Hepatocyte (in vitro differentiated cells): ENCODE results near the gene ANAPC16.

Experiments used
- CTCF ChIP-seq: fragments of 200-600 bp; sonication (generic); IDR thresholded peaks from 2 replicates; pipeline ENCODE4 v1.5.1; 2016; ENCODE audit warnings: antibody characterized with exemption, mild to moderate bottlenecking; ENCODE audit not compliant: poor library complexity
- EZH2 ChIP-seq: fragments of 200-600 bp; sonication (generic); IDR thresholded peaks from 2 replicates; pipeline ENCODE4 v1.6.1; 2016; ENCODE audit warnings: antibody characterized with exemption, mild to moderate bottlenecking, borderline replicate concordance
- EZH2phosphoT487 ChIP-seq: fragments of 200-600 bp; sonication (generic); IDR thresholded peaks from one replicate; pipeline ENCODE4 v1.6.1; 2018; ENCODE audit warnings: antibody characterized with exemption, mild to moderate bottlenecking, low read depth, moderate library complexity; ENCODE audit not compliant: unreplicated experiment, severe bottlenecking

- no peak for TF ChIP-seq CTCF
- no peak for TF ChIP-seq EZH2
- TF ChIP-seq EZH2phosphoT487: no peak
Measured at GRCh38 chr10:72170733-72171132, 45.1 kb upstream of the ANAPC16 start.
